Measurements from ENCODE around the gene SMARCC2. TPM values are rescaled to one million over a fixed set of nuclear protein-coding genes. Genes with fewer than 3 reads are reported as not detected.

Gene SMARCC2
- total RNA-seq, 2 experiments from 2014 or later: 79.3 to 87.9 TPM

DNA sequence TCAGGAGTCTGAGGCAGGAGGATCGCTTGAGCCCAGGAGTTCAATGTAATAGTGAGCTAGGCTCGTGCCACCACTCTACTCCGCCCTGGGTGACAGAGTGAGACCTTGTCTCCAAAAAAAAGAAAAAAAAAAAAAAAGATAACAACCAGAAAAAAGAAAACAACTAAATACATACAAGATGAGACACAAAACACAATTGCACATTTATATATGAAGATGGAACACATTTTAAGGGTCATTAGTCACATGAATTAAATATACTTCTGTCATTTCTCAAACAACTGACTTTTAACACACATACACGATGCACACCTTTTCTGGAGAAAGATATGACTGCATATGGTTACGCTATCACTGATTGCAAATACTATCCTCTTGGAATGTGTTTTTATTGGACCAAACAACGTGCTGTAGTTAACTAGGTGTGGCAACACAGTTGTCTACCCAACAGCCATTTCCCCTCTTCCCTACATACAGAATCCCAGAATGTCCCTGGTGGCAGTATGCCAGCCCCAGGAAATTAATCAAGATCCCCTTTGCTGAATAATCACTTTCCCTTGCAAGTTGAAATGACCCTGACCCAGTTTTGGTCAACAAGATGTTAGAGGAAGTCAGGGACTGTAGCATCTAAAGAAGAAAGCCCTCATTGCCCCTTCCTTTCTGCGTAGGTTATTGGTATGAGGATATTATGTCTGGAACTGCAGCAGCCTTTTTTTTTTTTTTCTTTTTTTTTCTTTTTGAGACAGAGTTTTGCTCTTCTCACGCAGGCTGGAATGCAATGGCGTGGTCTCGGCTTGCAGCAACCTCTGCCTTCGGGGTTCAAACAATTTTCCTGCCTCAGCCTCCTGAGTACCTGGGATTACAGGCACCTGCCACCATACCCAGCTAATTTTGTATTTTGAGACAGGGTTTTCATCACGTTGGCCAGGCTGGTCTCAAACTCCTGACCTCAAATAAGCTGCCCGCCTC lies 42.5 kb downstream of the SMARCC2 start:
- TF ChIP-seq, protein P1, sequence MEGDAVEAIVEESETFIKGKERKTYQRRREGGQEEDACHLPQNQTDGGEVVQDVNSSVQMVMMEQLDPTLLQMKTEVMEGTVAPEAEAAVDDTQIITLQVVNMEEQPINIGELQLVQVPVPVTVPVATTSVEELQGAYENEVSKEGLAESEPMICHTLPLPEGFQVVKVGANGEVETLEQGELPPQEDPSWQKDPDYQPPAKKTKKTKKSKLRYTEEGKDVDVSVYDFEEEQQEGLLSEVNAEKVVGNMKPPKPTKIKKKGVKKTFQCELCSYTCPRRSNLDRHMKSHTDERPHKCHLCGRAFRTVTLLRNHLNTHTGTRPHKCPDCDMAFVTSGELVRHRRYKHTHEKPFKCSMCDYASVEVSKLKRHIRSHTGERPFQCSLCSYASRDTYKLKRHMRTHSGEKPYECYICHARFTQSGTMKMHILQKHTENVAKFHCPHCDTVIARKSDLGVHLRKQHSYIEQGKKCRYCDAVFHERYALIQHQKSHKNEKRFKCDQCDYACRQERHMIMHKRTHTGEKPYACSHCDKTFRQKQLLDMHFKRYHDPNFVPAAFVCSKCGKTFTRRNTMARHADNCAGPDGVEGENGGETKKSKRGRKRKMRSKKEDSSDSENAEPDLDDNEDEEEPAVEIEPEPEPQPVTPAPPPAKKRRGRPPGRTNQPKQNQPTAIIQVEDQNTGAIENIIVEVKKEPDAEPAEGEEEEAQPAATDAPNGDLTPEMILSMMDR (IDR thresholded peaks at IDR 0.05): no peak
- H3K27me3 Mint-ChIP-seq: no peaks in the 10 kb centered on the region
- peaks cover 35% of the 10 kb centered on the region for H3K36me3 Mint-ChIP-seq (ENCODE audit: low read depth)
- H3K27ac Mint-ChIP-seq: no peak overlapping the region
- H3K4me3 Mint-ChIP-seq: no peak overlapping the region
- ATAC-seq (no peak), DNase-seq (no peak)
- peaks cover 36% of the 10 kb centered on the region for H3K4me1 Mint-ChIP-seq (ENCODE audit: low read depth)
- intact Hi-C loops (cut with micrococcal nuclease): no loop called here
- ChIA-PET CTCF (interaction anchor here (1.4 kb wide), 1 partner anchor 18 kb away, joined by 3 read pairs; the partner anchor contains the start of gene ESYT1), POLR2A (no interaction called here)
- H3K9me3 Mint-ChIP-seq: no peaks in the 10 kb centered on the region

DNA sequence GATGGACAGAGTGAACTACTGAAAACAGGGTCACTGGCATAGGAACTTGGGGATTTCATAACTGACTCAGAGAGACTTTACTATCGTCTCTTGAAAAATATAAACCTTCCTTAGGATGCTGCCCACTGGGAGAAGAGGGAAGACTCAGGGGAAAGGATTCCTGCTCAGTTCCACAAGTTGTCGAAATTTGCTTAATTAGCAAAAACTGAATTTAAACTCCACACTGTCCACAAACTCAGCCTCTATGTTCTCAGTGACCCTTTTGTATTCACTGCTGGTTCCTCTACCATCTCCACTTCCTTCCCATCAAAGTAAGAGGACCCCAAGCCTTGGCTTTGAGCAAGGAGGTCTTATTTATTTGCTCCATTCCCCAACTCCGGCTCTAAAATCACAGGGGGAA lies 44.1 kb downstream of the SMARCC2 start:
- intact Hi-C loops (cut with micrococcal nuclease): no loop called here
- CTCF ChIA-PET: interaction anchor here (1.2 to 1.8 kb wide), 3 partner anchors 16 to 28 kb away, joined by 3 to 7 read pairs (median 4); partner anchors contain the start of genes ESYT1 and ZC3H10
- Mint-ChIP-seq H3K9me3 (no peaks in the 10 kb centered on the region), H3K36me3 (ENCODE audit: low read depth) (peaks cover 46% of the 10 kb centered on the region), H3K4me1 (ENCODE audit: low read depth) (peaks cover 32% of the 10 kb centered on the region), H3K27me3 (no peaks in the 10 kb centered on the region), H3K27ac (peak overlapping the region; percentile 30), H3K4me3 (no peak overlapping the region)
- TF ChIP-seq, protein P1 (IDR thresholded peaks at IDR 0.05): no peak
- POLR2A ChIA-PET: interaction anchor here (1.4 to 3.3 kb wide), 4 partner anchors 10 to 17 kb away, joined by 4 to 23 read pairs (median 6); partner anchors contain the start of gene ESYT1
- DNase-seq (no peak), ATAC-seq (no peak)

DNA sequence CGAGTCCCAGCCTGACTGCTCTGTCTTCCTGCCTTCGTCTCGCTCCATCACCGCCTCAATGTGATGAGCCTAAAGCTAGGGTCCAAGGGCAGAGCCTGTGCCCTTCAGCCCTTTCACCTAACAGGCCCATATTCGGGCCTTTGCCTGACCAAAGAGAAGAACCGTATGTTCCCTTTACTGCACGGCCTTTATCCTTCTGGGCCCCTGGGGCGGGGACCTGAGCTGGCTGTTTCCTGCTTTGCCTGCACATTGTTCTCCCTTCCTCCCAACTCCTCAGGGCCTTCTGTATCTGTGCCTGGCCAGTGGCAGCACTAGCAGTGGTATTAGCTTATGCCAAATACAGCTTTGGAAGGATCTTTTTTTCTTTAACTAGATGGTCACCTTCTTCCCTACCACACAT lies 45.4 kb downstream of the SMARCC2 start:
- CTCF ChIA-PET: interaction anchor here (0.8 to 1.8 kb wide), 4 partner anchors 15 to 45 kb away, joined by 3 to 7 read pairs (median 5); partner anchors contain the start of genes ESYT1 and SMARCC2
- Mint-ChIP-seq H3K9me3 (no peaks in the 10 kb centered on the region), H3K4me1 (ENCODE audit: low read depth) (peaks cover 32% of the 10 kb centered on the region), H3K4me3 (no peak overlapping the region), H3K27me3 (no peaks in the 10 kb centered on the region), H3K36me3 (ENCODE audit: low read depth) (peaks cover 57% of the 10 kb centered on the region), H3K27ac (peak overlapping the region; percentile 83)
- POLR2A ChIA-PET: interaction anchor here (0.7 to 3.3 kb wide), 12 partner anchors 8 to 64 kb away, joined by 3 to 23 read pairs (median 4); partner anchors contain the start of genes ERBB3, ESYT1, MYL6B and ZC3H10
- TF ChIP-seq, protein P1 (IDR thresholded peaks at IDR 0.05): no peak
- DNase-seq: no peak
- intact Hi-C loops (cut with micrococcal nuclease): no loop called here
- no peak for ATAC-seq

DNA sequence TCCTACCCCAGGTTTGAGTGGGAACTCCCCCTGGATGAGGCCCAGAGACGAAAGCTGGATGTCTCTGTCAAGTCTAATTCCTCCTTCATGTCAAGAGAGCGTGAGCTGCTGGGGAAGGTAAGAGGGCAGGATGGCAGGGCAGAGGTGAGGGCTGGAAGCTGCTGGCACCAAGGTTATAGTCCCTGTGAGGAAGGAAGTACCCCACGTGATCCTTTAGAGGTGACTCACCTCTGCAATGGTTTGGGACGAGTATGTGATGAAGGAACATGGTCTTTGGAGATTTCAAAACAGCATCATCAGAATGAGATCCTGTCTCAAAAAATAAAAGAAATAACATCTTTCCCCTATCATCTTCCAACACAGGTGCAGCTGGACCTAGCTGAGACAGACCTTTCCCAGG lies 46.1 kb downstream of the SMARCC2 start:
- DNase-seq (no peak), ATAC-seq (peak; percentile 61)
- ChIA-PET POLR2A (interaction anchor here (0.7 to 3.3 kb wide), 6 partner anchors 9 to 56 kb away, joined by 3 to 23 read pairs (median 5); partner anchors contain the start of genes ESYT1, MYL6B and ZC3H10), CTCF (interaction anchor here (0.8 to 3.3 kb wide), 5 partner anchors 9 to 101 kb away, joined by 3 to 11 read pairs (median 3); partner anchors contain the start of genes MYL6B and SMARCC2)
- H3K4me1 Mint-ChIP-seq (ENCODE audit: low read depth): peaks cover 38% of the 10 kb centered on the region
- peaks cover 64% of the 10 kb centered on the region for H3K36me3 Mint-ChIP-seq (ENCODE audit: low read depth)
- TF ChIP-seq, protein P1 (IDR thresholded peaks at IDR 0.05): no peak
- peak overlapping the region; percentile 83 for H3K27ac Mint-ChIP-seq
- H3K27me3 Mint-ChIP-seq: no peaks in the 10 kb centered on the region
- no peaks in the 10 kb centered on the region for H3K9me3 Mint-ChIP-seq
- intact Hi-C loops (cut with micrococcal nuclease): no loop called here
- H3K4me3 Mint-ChIP-seq: no peak overlapping the region

Measured in activated CD8-positive, alpha-beta T cell treated with anti-CD3 and anti-CD28 coated beads for 36 hours (primary cell).